Transverse colon (tissue), 4 donors: ENCODE measurements around the gene PTPRJ. TPM values are rescaled to one million over a fixed set of nuclear protein-coding genes. Genes with fewer than 3 reads are reported as not detected.
"Not testable (repeated sequence)": the region's sequence is repeated elsewhere in the genome, so short reads cannot be mapped to it uniquely, and the experiment has no call there.

Experiments used
- DNase-seq: peaks from one replicate; pipeline ENCODE4 v3.0.0-alpha.2; 2019
- H3K27ac ChIP-seq, 4 donors: fragments of 200-600 bp; sonication (generic); 2 replicates each; pipeline ENCODE4 v1.5.1; 2016 to 2018; ENCODE audit warnings: inconsistent platforms in 4 of 4
- H3K27me3 ChIP-seq: fragments of 200-600 bp; sonication (generic); 2 replicates; pipeline ENCODE4 v1.5.1; 2017; ENCODE audit warnings: inconsistent platforms
- H3K36me3 ChIP-seq, 4 donors: fragments of 200-600 bp; sonication (generic); 2 replicates each; pipeline ENCODE4 v1.5.1; 2017 to 2019; ENCODE audit warnings: inconsistent platforms in 4 of 4
- H3K4me1 ChIP-seq, 4 donors: fragments of 200-600 bp; sonication (generic); 2 replicates each; pipeline ENCODE4 v1.5.1; 2017 to 2020; ENCODE audit warnings: inconsistent platforms in 4 of 4
- H3K4me3 ChIP-seq, 4 donors: fragments of 200-600 bp; sonication (generic); 1 replicate in 1 of 4; 2 replicates in 3 of 4; pipeline versions ENCODE4 v1.5.1 to v1.6.1; 2017 to 2019; ENCODE audit warnings: inconsistent platforms in 4 of 4
- H3K9me3 ChIP-seq, 2 donors: fragments of 200-600 bp; sonication (generic); 2 replicates each; pipeline ENCODE4 v1.5.1; 2017 to 2019; ENCODE audit warnings: inconsistent platforms in 2 of 2
- EP300 ChIP-seq: sonication (generic); formaldehyde crosslinking; IDR thresholded peaks from one replicate; pipeline ENCODE4 v1.6.1; 2017; ENCODE audit warnings: antibody characterized with exemption, low read depth
- POLR2A ChIP-seq: fragments of 450-650 bp; IDR thresholded peaks from one replicate; pipeline ENCODE4 v1.6.1; 2016; ENCODE audit warnings: antibody characterized with exemption, mild to moderate bottlenecking, moderate library complexity
- POLR2AphosphoS5 ChIP-seq, 3 donors: sonication (generic); formaldehyde crosslinking; IDR thresholded peaks; one replicate each; pipeline ENCODE4 v1.6.1; 2016; ENCODE audit warnings: antibody characterized with exemption in 3 of 3
- WGBS, 2 donors: methylation state at CpG; one replicate each; pipeline ENCODE4 v1.1.5; 2018; ENCODE audit warnings: low coverage in 1 of 2; 5-methylcytosine and 5-hydroxymethylcytosine counted together
- in situ Hi-C, 4 donors: fragments of 200-750 bp; cut with MboI; loops; one replicate each; pipeline versions ENCODE4 v1.15.0 to v1.15.1; 2017; ENCODE audit warnings: low sequenced_read_pairs in 3 of 4, low pct_ligation_motif_present in 1 of 4, low pct_unique_long_range_greater_than_20kb in 1 of 4
- intact Hi-C: fragments of 100-400 bp; cut with DNase I; formaldehyde crosslinking; loops from one replicate; pipeline ENCODE4 v1.15.1; 2023; ENCODE audit warnings: low total_unique reads
- total RNA-seq, 4 donors: library from RNA; depleted of rRNA; stranded (reverse); fragments of >200 nt; gene quantifications; one replicate each; pipeline ENCODE4 v1.1.0, GENCODE V29; 2016
- TF ChIP-seq, protein P1 (sequence below), 5 experiments: fragments of 200-600 bp in 3 of 5; fragments of 450-650 bp in 2 of 5; sonication (generic) in 3 of 5; IDR thresholded peaks; 1 replicate in 2 of 5; 2 replicates in 3 of 5; pipeline ENCODE4 v1.5.1; 2016 to 2017; ENCODE audit warnings: antibody characterized with exemption in 5 of 5, inconsistent platforms in 3 of 5, mild to moderate bottlenecking in 2 of 5, moderate library complexity in 1 of 5

The PTPRJ gene
- total RNA-seq, 4 donors from 2014 or later = 25.3 to 40.8 (median 31.7) TPM

- WGBS, 2 donors = 85 to 87% methylated on average over 3 to 4 of the region's 4 CpGs
- no peaks in the 10 kb centered on the region for H3K9me3 ChIP-seq
- no peak overlapping the region for H3K4me3 ChIP-seq
- peaks cover 4 to 37% (median 11%) of the 10 kb centered on the region in 4 donors for H3K4me1 ChIP-seq
- H3K27me3 ChIP-seq = no peaks in the 10 kb centered on the region
- no peak overlapping the region for H3K27ac ChIP-seq
- intact Hi-C loops (no loop called here), in situ Hi-C loops (no loop called here)
- no peaks in the 10 kb centered on the region for H3K36me3 ChIP-seq
- TF ChIP-seq, protein P1, sequence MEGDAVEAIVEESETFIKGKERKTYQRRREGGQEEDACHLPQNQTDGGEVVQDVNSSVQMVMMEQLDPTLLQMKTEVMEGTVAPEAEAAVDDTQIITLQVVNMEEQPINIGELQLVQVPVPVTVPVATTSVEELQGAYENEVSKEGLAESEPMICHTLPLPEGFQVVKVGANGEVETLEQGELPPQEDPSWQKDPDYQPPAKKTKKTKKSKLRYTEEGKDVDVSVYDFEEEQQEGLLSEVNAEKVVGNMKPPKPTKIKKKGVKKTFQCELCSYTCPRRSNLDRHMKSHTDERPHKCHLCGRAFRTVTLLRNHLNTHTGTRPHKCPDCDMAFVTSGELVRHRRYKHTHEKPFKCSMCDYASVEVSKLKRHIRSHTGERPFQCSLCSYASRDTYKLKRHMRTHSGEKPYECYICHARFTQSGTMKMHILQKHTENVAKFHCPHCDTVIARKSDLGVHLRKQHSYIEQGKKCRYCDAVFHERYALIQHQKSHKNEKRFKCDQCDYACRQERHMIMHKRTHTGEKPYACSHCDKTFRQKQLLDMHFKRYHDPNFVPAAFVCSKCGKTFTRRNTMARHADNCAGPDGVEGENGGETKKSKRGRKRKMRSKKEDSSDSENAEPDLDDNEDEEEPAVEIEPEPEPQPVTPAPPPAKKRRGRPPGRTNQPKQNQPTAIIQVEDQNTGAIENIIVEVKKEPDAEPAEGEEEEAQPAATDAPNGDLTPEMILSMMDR (IDR thresholded peaks at IDR 0.05) = no peak
- TF ChIP-seq EP300 = no peak
- DNase-seq = no peak
Measured at GRCh38 chr11:48022445-48022844, 42.1 kb downstream of the PTPRJ start.

DNA sequence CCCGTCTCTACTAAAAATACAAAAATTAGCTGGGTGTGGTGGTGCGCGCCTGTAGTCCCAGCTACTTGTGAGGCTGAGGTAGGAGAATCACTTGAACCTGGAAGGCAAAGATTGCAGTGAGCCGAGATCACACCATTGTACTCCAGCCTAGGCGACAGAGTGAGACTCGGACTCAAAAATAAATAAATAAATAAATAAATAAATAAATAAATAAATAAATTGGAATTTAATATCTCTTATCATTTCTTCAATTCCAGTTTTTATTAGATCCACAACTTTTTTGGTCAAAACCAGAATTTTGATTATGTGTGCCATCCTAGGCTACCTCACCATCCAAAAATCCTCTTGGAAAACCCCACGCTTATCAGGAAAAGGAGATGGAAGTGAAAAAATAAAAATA lies 43.2 kb downstream of the PTPRJ start:
- H3K27me3 ChIP-seq, H3K27ac ChIP-seq, in situ Hi-C loops, intact Hi-C loops, H3K9me3 ChIP-seq, DNase-seq, H3K4me3 ChIP-seq, H3K36me3 ChIP-seq: not testable (repeated sequence)
- peaks cover 0 to 27% (median 10%) of the 10 kb centered on the region in 4 donors for H3K4me1 ChIP-seq
- WGBS, 2 donors = 93 to 96% methylated on average over 4 to 7 of the region's 7 CpGs

- intact Hi-C loops = no loop called here
- in situ Hi-C loops = no loop called here
- Histone ChIP-seq H3K27ac (no peak overlapping the region), H3K9me3 (no peaks in the 10 kb centered on the region), H3K4me3 (no peak overlapping the region), H3K27me3 (no peaks in the 10 kb centered on the region), H3K4me1 (peaks cover 3 to 32% (median 13%) of the 10 kb centered on the region in 4 donors), H3K36me3 (no peaks in the 10 kb centered on the region)
- DNase-seq = no peak
- no peak for TF ChIP-seq EP300
- 90% methylated on average over 5 of the region's 5 CpGs; no CpG with 5 or more reads in 1 of the 2 donors for WGBS, 2 donors
Measured at GRCh38 chr11:48024635-48025071, 44.3 kb downstream of the PTPRJ start.

DNA sequence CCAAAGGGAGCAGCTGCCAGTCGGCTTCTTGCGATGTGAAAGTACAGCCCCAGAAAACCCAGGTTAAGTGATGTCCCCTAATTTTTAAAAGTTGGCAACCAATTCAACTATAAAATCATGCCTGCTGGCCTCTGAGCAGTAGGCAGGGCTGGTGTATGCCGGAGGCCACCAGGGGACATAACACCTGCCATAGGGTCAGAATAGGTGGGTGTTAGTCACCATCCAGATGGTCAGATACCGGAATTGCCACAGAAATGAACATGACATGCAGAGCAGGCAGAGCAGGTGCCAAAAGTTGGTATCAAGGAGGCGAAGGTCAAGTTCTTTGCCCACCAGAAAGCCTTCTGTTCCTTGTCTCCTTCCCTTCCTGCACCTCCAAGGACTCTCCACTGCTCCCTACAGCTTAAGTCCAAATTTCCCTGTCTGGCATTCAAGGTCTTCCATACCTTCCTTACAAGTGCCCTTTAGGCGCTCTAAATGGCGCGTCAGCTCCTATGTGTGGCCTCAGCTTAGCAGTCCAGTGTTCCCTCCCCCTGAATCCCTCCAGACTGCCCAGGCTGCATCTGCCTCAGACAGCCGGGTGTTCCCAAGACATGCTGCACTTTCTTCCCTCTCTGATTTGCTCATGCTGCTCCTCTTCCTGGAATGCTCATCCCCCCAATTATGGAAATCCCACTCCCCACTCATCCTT lies 45.1 kb downstream of the PTPRJ start:
- Histone ChIP-seq H3K27me3 (no peaks in the 10 kb centered on the region), H3K4me3 (no peak overlapping the region), H3K9me3 (no peaks in the 10 kb centered on the region), H3K36me3 (no peaks in the 10 kb centered on the region), H3K4me1 (peaks cover 0 to 32% (median 14%) of the 10 kb centered on the region in 4 donors), H3K27ac (no peak overlapping the region)
- WGBS, 2 donors = 92 to 95% methylated on average over 6 to 9 of the region's 9 CpGs
- in situ Hi-C loops = no loop called here
- intact Hi-C loops = no loop called here
- DNase-seq = no peak
- TF ChIP-seq, protein P1 (IDR thresholded peaks at IDR 0.05) = no peak
- no peak for TF ChIP-seq POLR2AphosphoS5 (IDR thresholded peaks at IDR 0.05)
- no peak for TF ChIP-seq EP300
- no peak for TF ChIP-seq POLR2A

- H3K36me3 ChIP-seq = no peaks in the 10 kb centered on the region
- TF ChIP-seq POLR2AphosphoS5 (IDR thresholded peaks at IDR 0.05) = no peak
- no peak for TF ChIP-seq EP300
- no peak for TF ChIP-seq POLR2A
- TF ChIP-seq, protein P1 (IDR thresholded peaks at IDR 0.05) = no peak
- H3K4me3 ChIP-seq = no peak overlapping the region
- DNase-seq = no peak
- intact Hi-C loops (no loop called here), in situ Hi-C loops (no loop called here)
- no peaks in the 10 kb centered on the region for H3K27me3 ChIP-seq
- no peaks in the 10 kb centered on the region for H3K9me3 ChIP-seq
- peaks cover 0 to 32% (median 12%) of the 10 kb centered on the region in 4 donors for H3K4me1 ChIP-seq
- no peak overlapping the region for H3K27ac ChIP-seq
- 92% methylated on average over 3 of the region's 3 CpGs; no CpG with 5 or more reads in 1 of the 2 donors for WGBS, 2 donors
Measured at GRCh38 chr11:48025984-48026340, 45.6 kb downstream of the PTPRJ start.
